Thyroid gland (tissue), 4 donors: ENCODE measurements around the gene SEMA5A. TPM values are rescaled to one million over a fixed set of nuclear protein-coding genes. Genes with fewer than 3 reads are reported as not detected.

ENCODE experiments used
- DNase-seq, 2 donors: peaks; one replicate each; pipeline ENCODE4 v3.0.0-alpha.2; 2019
- H3K27ac ChIP-seq, 3 donors: fragments of 200-600 bp; sonication (generic); 1 replicate in 2 of 3; 2 replicates in 1 of 3; pipeline ENCODE4 v1.5.1; 2016 to 2019; ENCODE audit warnings: mild to moderate bottlenecking in 1 of 3, moderate library complexity in 1 of 3
- H3K27me3 ChIP-seq: fragments of 200-600 bp; sonication (generic); one replicate; pipeline ENCODE4 v1.5.1; 2019
- H3K36me3 ChIP-seq, 2 donors: fragments of 200-600 bp; sonication (generic); one replicate each; pipeline ENCODE4 v1.5.1; 2016 to 2019
- H3K4me1 ChIP-seq, 2 donors: fragments of 200-600 bp; sonication (generic); one replicate each; pipeline ENCODE4 v1.5.1; 2017 to 2019
- H3K4me3 ChIP-seq, 3 donors: fragments of 200-600 bp; sonication (generic); replicated peaks in 1 of 3; 1 replicate in 2 of 3; 2 replicates in 1 of 3; pipeline ENCODE4 v1.5.1; 2016; ENCODE audit warnings: mild to moderate bottlenecking in 1 of 3
- H3K9me3 ChIP-seq: fragments of 200-600 bp; sonication (generic); one replicate; pipeline ENCODE4 v1.5.1; 2017
- CTCF ChIP-seq, 6 experiments: fragments of 200-600 bp in 3 of 6; fragments of 450-650 bp in 3 of 6; sonication (generic) in 3 of 6; IDR thresholded peaks; one replicate each; pipeline ENCODE4 v1.5.1; 2016 to 2019; ENCODE audit warnings: antibody characterized with exemption in 6 of 6, mild to moderate bottlenecking in 2 of 6, inconsistent platforms in 1 of 6, moderate library complexity in 1 of 6
- POLR2A ChIP-seq, 2 donors: fragments of 450-650 bp; IDR thresholded peaks; one replicate each; pipeline ENCODE4 v1.6.1; 2017; ENCODE audit warnings: antibody characterized with exemption in 2 of 2, mild to moderate bottlenecking in 2 of 2, moderate library complexity in 1 of 2
- WGBS, 2 donors: methylation state at CpG; one replicate each; pipeline ENCODE4 v1.1.5; 2017; 5-methylcytosine and 5-hydroxymethylcytosine counted together
- intact Hi-C: fragments of 100-400 bp; cut with DNase I; formaldehyde crosslinking; loops from one replicate; pipeline ENCODE4 v1.15.1; 2023
- total RNA-seq, 4 donors: library from RNA; depleted of rRNA; stranded (reverse); fragments of >200 nt; gene quantifications; one replicate each; pipeline ENCODE4 v1.2.3, GENCODE V29; 2016

Gene SEMA5A
- total RNA-seq, 4 donors from 2014 or later: 1.8 to 8.4 (median 3.8) TPM

GRCh38 chr5:9396285-9396770 lies 149.5 kb downstream of the SEMA5A start:
- H3K27ac ChIP-seq: no peak overlapping the region
- TF ChIP-seq CTCF (IDR thresholded peaks at IDR 0.05) (no peak), POLR2A (IDR thresholded peaks at IDR 0.05) (no peak)
- H3K27me3 ChIP-seq: no peaks in the 10 kb centered on the region
- no peaks in the 10 kb centered on the region for H3K9me3 ChIP-seq
- no peak overlapping the region for H3K4me3 ChIP-seq
- H3K36me3 ChIP-seq: no peaks in the 10 kb centered on the region
- H3K4me1 ChIP-seq: no peaks in the 10 kb centered on the region
- WGBS, 2 donors: 55 to 64% methylated on average over 2 of the region's 2 CpGs
- no peak for DNase-seq
- intact Hi-C loops: no loop called here

GRCh38 chr5:9395706-9396105 lies 150.2 kb downstream of the SEMA5A start:
- Histone ChIP-seq H3K9me3 (no peaks in the 10 kb centered on the region), H3K4me3 (no peak overlapping the region), H3K36me3 (no peaks in the 10 kb centered on the region), H3K4me1 (no peaks in the 10 kb centered on the region), H3K27ac (no peak overlapping the region), H3K27me3 (no peaks in the 10 kb centered on the region)
- intact Hi-C loops: no loop called here
- DNase-seq: no peak
- no peak for TF ChIP-seq CTCF (IDR thresholded peaks at IDR 0.05)
- TF ChIP-seq POLR2A (IDR thresholded peaks at IDR 0.05): no peak
- WGBS, 2 donors: 67 to 81% methylated on average over 2 of the region's 2 CpGs

GRCh38 chr5:9394221-9394620 lies 151.7 kb downstream of the SEMA5A start:
- Histone ChIP-seq H3K27ac (no peak overlapping the region), H3K4me1 (no peaks in the 10 kb centered on the region), H3K9me3 (no peaks in the 10 kb centered on the region), H3K4me3 (no peak overlapping the region), H3K36me3 (no peaks in the 10 kb centered on the region), H3K27me3 (no peaks in the 10 kb centered on the region)
- WGBS, 2 donors: 85 to 89% methylated on average over 6 of the region's 6 CpGs
- intact Hi-C loops: no loop called here
- TF ChIP-seq POLR2A (IDR thresholded peaks at IDR 0.05): no peak
- DNase-seq: no peak

GRCh38 chr5:9392625-9393024 lies 153.2 kb downstream of the SEMA5A start:
- DNase-seq: no peak
- H3K4me1 ChIP-seq: no peaks in the 10 kb centered on the region
- no peak for TF ChIP-seq POLR2A (IDR thresholded peaks at IDR 0.05)
- no peak for TF ChIP-seq CTCF (IDR thresholded peaks at IDR 0.05)
- H3K27ac ChIP-seq: no peak overlapping the region
- no peaks in the 10 kb centered on the region for H3K36me3 ChIP-seq
- H3K4me3 ChIP-seq: no peak overlapping the region
- H3K27me3 ChIP-seq: no peaks in the 10 kb centered on the region
- 88 to 94% methylated on average over 1 of the region's 1 CpG for WGBS, 2 donors
- H3K9me3 ChIP-seq: no peaks in the 10 kb centered on the region
- intact Hi-C loops: no loop called here

GRCh38 chr5:9391080-9391479 lies 154.8 kb downstream of the SEMA5A start:
- Histone ChIP-seq H3K36me3 (no peaks in the 10 kb centered on the region), H3K4me3 (no peak overlapping the region), H3K27ac (no peak overlapping the region), H3K9me3 (no peaks in the 10 kb centered on the region), H3K27me3 (no peaks in the 10 kb centered on the region), H3K4me1 (no peaks in the 10 kb centered on the region)
- intact Hi-C loops: no loop called here
- TF ChIP-seq POLR2A (IDR thresholded peaks at IDR 0.05) (no peak), CTCF (IDR thresholded peaks at IDR 0.05) (no peak)
- WGBS, 2 donors: 93 to 98% methylated on average over 4 of the region's 4 CpGs
- DNase-seq: no peak

- intact Hi-C loops: no loop called here
- 80 to 82% methylated on average over 1 of the region's 1 CpG for WGBS, 2 donors
- Histone ChIP-seq H3K9me3 (no peaks in the 10 kb centered on the region), H3K27me3 (no peaks in the 10 kb centered on the region), H3K4me3 (no peak overlapping the region), H3K36me3 (no peaks in the 10 kb centered on the region), H3K4me1 (no peaks in the 10 kb centered on the region), H3K27ac (no peak overlapping the region)
- no peak for DNase-seq
- no peak for TF ChIP-seq POLR2A (IDR thresholded peaks at IDR 0.05)
- no peak for TF ChIP-seq CTCF (IDR thresholded peaks at IDR 0.05)
Observed at GRCh38 chr5:9390113-9390512, 155.8 kb downstream of the SEMA5A start.
